ENCODE results near the gene ARHGAP26.

DNA sequence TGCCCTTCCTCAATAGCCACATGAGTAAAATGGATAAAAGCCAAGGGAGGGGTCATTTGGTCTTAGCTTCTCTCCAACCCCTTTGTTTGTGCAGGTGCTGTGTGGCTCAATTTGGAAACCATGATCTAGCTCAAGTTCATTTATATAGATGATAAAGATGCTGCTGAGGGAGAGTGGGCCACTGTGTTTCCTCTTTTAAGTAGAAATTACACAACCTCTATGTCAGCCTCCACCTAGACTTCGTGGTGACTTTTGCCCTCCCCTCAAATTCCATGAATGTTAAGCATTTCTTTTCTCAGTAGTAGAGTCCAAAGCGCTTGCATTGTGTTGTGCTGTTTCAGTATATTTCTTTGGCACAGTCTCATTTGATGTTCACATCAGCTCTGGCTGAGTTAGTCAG, 241.4 kb downstream of the ARHGAP26 start:
- TF ChIP-seq, protein P1, sequence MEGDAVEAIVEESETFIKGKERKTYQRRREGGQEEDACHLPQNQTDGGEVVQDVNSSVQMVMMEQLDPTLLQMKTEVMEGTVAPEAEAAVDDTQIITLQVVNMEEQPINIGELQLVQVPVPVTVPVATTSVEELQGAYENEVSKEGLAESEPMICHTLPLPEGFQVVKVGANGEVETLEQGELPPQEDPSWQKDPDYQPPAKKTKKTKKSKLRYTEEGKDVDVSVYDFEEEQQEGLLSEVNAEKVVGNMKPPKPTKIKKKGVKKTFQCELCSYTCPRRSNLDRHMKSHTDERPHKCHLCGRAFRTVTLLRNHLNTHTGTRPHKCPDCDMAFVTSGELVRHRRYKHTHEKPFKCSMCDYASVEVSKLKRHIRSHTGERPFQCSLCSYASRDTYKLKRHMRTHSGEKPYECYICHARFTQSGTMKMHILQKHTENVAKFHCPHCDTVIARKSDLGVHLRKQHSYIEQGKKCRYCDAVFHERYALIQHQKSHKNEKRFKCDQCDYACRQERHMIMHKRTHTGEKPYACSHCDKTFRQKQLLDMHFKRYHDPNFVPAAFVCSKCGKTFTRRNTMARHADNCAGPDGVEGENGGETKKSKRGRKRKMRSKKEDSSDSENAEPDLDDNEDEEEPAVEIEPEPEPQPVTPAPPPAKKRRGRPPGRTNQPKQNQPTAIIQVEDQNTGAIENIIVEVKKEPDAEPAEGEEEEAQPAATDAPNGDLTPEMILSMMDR (IDR thresholded peaks at IDR 0.05): no peak
- TF ChIP-seq POLR2AphosphoS5 (IDR thresholded peaks at IDR 0.05): no peak

All from sigmoid colon (tissue), 4 donors.